ENCODE results near the gene PFKFB2.

DNA sequence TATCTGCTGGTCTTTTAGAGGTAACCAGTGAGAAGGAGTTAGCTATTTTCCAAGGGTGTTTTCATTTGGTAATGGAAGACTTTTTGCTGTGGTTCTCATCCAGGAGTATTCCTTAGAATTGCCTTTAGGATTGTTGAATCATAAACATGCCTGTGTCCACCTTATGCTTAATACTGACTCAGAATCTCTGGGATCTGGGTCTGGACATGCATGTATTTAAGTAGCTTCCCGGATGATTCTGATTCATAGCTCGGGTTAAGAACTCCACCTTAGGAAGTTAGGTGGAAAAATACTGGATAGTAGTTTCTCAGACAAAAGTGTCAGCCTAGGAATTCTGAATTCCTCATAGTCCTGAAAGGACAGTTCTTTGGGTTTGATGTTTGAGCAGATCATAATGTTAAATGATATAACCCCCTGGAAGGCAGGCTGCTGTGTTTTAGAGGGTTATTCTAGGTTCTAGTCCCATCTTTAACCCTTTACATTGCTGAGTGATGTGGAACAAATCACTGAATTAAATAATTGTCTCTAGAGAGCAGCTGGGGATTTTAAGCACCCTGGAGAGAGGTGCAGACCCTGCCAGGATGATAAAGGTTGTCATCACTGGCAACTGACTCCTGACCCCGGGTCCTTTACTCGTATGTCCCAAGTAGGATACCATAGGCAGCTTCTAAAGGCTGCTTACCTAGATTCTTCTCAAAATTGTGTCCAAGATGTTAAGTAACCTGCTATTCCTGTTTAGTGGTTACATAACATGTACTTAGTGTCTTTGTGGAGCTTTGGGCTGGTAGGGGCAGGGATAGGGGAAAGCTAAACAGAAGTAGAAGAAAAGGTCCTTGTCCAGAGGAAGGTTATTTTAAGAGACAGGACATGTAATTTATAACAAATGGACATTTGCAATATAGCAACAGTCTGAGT is 21.1 kb downstream of the PFKFB2 start:
- TF ChIP-seq, protein P1, sequence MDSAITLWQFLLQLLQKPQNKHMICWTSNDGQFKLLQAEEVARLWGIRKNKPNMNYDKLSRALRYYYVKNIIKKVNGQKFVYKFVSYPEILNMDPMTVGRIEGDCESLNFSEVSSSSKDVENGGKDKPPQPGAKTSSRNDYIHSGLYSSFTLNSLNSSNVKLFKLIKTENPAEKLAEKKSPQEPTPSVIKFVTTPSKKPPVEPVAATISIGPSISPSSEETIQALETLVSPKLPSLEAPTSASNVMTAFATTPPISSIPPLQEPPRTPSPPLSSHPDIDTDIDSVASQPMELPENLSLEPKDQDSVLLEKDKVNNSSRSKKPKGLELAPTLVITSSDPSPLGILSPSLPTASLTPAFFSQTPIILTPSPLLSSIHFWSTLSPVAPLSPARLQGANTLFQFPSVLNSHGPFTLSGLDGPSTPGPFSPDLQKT (IDR thresholded peaks at IDR 0.05; ENCODE audit: borderline replicate concordance, low read depth, low read length), result no peak
- TF ChIP-seq, protein P2, sequence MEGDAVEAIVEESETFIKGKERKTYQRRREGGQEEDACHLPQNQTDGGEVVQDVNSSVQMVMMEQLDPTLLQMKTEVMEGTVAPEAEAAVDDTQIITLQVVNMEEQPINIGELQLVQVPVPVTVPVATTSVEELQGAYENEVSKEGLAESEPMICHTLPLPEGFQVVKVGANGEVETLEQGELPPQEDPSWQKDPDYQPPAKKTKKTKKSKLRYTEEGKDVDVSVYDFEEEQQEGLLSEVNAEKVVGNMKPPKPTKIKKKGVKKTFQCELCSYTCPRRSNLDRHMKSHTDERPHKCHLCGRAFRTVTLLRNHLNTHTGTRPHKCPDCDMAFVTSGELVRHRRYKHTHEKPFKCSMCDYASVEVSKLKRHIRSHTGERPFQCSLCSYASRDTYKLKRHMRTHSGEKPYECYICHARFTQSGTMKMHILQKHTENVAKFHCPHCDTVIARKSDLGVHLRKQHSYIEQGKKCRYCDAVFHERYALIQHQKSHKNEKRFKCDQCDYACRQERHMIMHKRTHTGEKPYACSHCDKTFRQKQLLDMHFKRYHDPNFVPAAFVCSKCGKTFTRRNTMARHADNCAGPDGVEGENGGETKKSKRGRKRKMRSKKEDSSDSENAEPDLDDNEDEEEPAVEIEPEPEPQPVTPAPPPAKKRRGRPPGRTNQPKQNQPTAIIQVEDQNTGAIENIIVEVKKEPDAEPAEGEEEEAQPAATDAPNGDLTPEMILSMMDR (tag by site-specific recombination; IDR thresholded peaks at IDR 0.05), result no peak
- TF ChIP-seq ZNF121 (tag by site-specific recombination; IDR thresholded peaks at IDR 0.05), result no peak

Data from HEK293 (cell line).